ENCODE data around the gene SELENON.

- TF ChIP-seq ZNF341 (tag by site-specific recombination; IDR thresholded peaks at IDR 0.05; ENCODE audit: low read depth) (no peak), PRDM1 (tag by site-specific recombination; IDR thresholded peaks at IDR 0.05) (no peak), CTCF (tag by site-specific recombination; IDR thresholded peaks at IDR 0.05) (no peak)
Observed at GRCh38 chr1:25809929-25810328, 9.9 kb downstream of the SELENON start.

All from HEK293 (cell line).